SK-N-SH (cell line): ENCODE measurements around the gene DPM2.

Experiments used
- GATA2 ChIP-seq: sonication (generic); formaldehyde crosslinking; IDR thresholded peaks from 2 replicates; pipeline ENCODE4 v1.5.0; 2020; ENCODE audit warnings: mild to moderate bottlenecking, missing genetic modification reagents
- YY1 ChIP-seq: IDR thresholded peaks from 2 replicates; pipeline ENCODE4 v1.4.0; 2012; ENCODE audit warnings: low read depth, mild to moderate bottlenecking
- TF ChIP-seq, protein P1 (sequence below): IDR thresholded peaks from 2 replicates; pipeline ENCODE4 v1.4.0; 2012; ENCODE audit warnings: low read depth, borderline replicate concordance

DNA sequence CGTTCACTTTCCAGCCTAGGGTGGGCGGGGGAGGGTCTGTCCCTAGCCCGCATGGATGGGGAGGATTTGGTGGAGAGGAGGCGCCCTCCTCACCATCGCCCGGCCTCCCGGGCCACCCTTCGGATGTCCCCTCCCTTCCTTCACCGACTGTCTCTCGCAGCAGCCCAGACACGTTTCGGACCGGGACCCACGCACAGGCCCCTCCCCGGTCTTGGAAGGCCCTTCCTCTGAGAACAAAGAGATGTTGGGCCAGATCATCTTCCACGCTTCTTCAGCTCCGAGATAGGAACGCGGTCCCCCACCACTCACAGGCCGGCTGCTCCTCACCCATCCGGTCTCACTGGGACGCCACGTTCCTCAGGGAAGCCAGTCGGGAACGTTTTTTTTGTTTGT is 640 bp upstream of the DPM2 start:
- TF ChIP-seq, protein P1, sequence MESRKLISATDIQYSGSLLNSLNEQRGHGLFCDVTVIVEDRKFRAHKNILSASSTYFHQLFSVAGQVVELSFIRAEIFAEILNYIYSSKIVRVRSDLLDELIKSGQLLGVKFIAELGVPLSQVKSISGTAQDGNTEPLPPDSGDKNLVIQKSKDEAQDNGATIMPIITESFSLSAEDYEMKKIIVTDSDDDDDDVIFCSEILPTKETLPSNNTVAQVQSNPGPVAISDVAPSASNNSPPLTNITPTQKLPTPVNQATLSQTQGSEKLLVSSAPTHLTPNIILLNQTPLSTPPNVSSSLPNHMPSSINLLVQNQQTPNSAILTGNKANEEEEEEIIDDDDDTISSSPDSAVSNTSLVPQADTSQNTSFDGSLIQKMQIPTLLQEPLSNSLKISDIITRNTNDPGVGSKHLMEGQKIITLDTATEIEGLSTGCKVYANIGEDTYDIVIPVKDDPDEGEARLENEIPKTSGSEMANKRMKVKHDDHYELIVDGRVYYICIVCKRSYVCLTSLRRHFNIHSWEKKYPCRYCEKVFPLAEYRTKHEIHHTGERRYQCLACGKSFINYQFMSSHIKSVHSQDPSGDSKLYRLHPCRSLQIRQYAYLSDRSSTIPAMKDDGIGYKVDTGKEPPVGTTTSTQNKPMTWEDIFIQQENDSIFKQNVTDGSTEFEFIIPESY: no peak
- TF ChIP-seq YY1: no peak
- TF ChIP-seq GATA2 (CRISPR knock-in tag): no peak
